WTC11 (cell line): Measurements from ENCODE around the gene FHIT. TPM values are rescaled to one million over a fixed set of nuclear protein-coding genes. Genes with fewer than 3 reads are reported as not detected.

Source experiments
- ATAC-seq: fragments of 200-7000 bp; cut with Tn5 transposase; 2 replicates; pipeline ENCODE4 v1.10.0; 2021; ENCODE audit warnings: mild to moderate bottlenecking, moderate library complexity
- CTCF ChIA-PET: fragments of 300-600 bp; sonication (Branson Sonifier 250); formaldehyde crosslinking; loops from one replicate; lab custom pipeline; 2021; ENCODE audit warnings: antibody characterized with exemption; lab: Charles Lee
- POLR2A ChIA-PET: fragments of 350-600 bp; sonication (Branson Sonifier 250); formaldehyde crosslinking; loops from one replicate; lab custom pipeline; 2021; ENCODE audit warnings: antibody characterized with exemption; lab: Charles Lee
- DNase-seq: peaks from one replicate; pipeline ENCODE4 v3.0.0; 2021; ENCODE audit warnings: low spot score
- H3K27ac Mint-ChIP-seq: 2 replicates; pipeline ENCODE4 v1.8.0; 2021; ENCODE audit warnings: mixed read lengths
- H3K27me3 Mint-ChIP-seq: 2 replicates; pipeline ENCODE4 v1.8.0; 2021; ENCODE audit warnings: low read depth, mild to moderate bottlenecking, moderate library complexity, mixed read lengths
- H3K36me3 Mint-ChIP-seq: 2 replicates; pipeline ENCODE4 v1.8.0; 2021; ENCODE audit warnings: mixed read lengths
- H3K4me1 Mint-ChIP-seq: 2 replicates; pipeline ENCODE4 v1.8.0; 2022; ENCODE audit warnings: mixed read lengths
- H3K4me3 Mint-ChIP-seq: 2 replicates; pipeline ENCODE4 v1.8.0; 2021; ENCODE audit warnings: mild to moderate bottlenecking, moderate library complexity, mixed read lengths
- H3K9me3 Mint-ChIP-seq: 2 replicates; pipeline ENCODE4 v1.8.0; 2021; ENCODE audit warnings: mixed read lengths
- AFF4 ChIP-seq: sonication (generic); formaldehyde crosslinking; IDR thresholded peaks from 2 replicates; pipeline ENCODE4 v1.8.1; 2023; ENCODE audit warnings: mild to moderate bottlenecking, missing genetic modification reagents, borderline replicate concordance
- ARID4B ChIP-seq: sonication (generic); formaldehyde crosslinking; IDR thresholded peaks from 2 replicates; pipeline ENCODE4 v1.8.0; 2023; ENCODE audit warnings: missing genetic modification reagents, mild to moderate bottlenecking, borderline replicate concordance
- CREB1 ChIP-seq: sonication (generic); formaldehyde crosslinking; IDR thresholded peaks from 2 replicates; pipeline ENCODE4 v1.8.0; 2023; ENCODE audit warnings: mild to moderate bottlenecking, missing genetic modification reagents
- ESRRA ChIP-seq: sonication (generic); formaldehyde crosslinking; IDR thresholded peaks from 2 replicates; pipeline ENCODE4 v1.8.1; 2022; ENCODE audit warnings: mild to moderate bottlenecking, missing genetic modification reagents, borderline replicate concordance
- FOXP4 ChIP-seq: sonication (generic); formaldehyde crosslinking; IDR thresholded peaks from 2 replicates; pipeline ENCODE4 v1.8.0; 2022; ENCODE audit warnings: mild to moderate bottlenecking, missing genetic modification reagents
- HMGA2 ChIP-seq: fragments of 250-450 bp; sonication (Bioruptor Pico); IDR thresholded peaks from 2 replicates; pipeline ENCODE4 v1.4.0; 2021; ENCODE audit warnings: mild to moderate bottlenecking, moderate library complexity
- IRF2 ChIP-seq: sonication (generic); formaldehyde crosslinking; IDR thresholded peaks from 2 replicates; pipeline ENCODE4 v1.8.0; 2022; ENCODE audit warnings: low read depth, missing genetic modification reagents, borderline replicate concordance
- JAZF1 ChIP-seq: fragments of 250-450 bp; sonication (Bioruptor Pico); IDR thresholded peaks from 2 replicates; pipeline ENCODE4 v1.9.0; 2021; ENCODE audit warnings: moderate library complexity, mild to moderate bottlenecking, inconsistent platforms
- JUN ChIP-seq: sonication (generic); formaldehyde crosslinking; IDR thresholded peaks from 2 replicates; pipeline ENCODE4 v1.8.0; 2023; ENCODE audit warnings: mild to moderate bottlenecking, missing genetic modification reagents
- KAT7 ChIP-seq: sonication (generic); formaldehyde crosslinking; IDR thresholded peaks from 2 replicates; pipeline ENCODE4 v1.8.1; 2023; ENCODE audit warnings: missing genetic modification reagents, mild to moderate bottlenecking, borderline replicate concordance
- MLX ChIP-seq: sonication (generic); formaldehyde crosslinking; IDR thresholded peaks from 2 replicates; pipeline ENCODE4 v1.8.1; 2023; ENCODE audit warnings: mild to moderate bottlenecking, missing genetic modification reagents, moderate library complexity
- MXD4 ChIP-seq: fragments of 250-450 bp; sonication (Bioruptor Pico); IDR thresholded peaks from 2 replicates; pipeline ENCODE4 v1.8.0; 2021; ENCODE audit warnings: mild to moderate bottlenecking, moderate library complexity, borderline replicate concordance
- MYBL2 ChIP-seq: sonication (generic); formaldehyde crosslinking; IDR thresholded peaks from 2 replicates; pipeline ENCODE4 v1.8.1; 2023; ENCODE audit warnings: mild to moderate bottlenecking, moderate library complexity, missing genetic modification reagents
- NFATC4 ChIP-seq: fragments of 250-450 bp; sonication (Bioruptor Pico); IDR thresholded peaks from 2 replicates; pipeline ENCODE4 v1.9.0; 2021; ENCODE audit warnings: mild to moderate bottlenecking
- NR2C2 ChIP-seq: sonication (generic); formaldehyde crosslinking; IDR thresholded peaks from 2 replicates; pipeline ENCODE4 v1.8.0; 2022; ENCODE audit warnings: mild to moderate bottlenecking, missing genetic modification reagents
- RORB ChIP-seq: fragments of 250-450 bp; sonication (Bioruptor Pico); IDR thresholded peaks from 2 replicates; pipeline ENCODE4 v1.9.0; 2021; ENCODE audit warnings: mild to moderate bottlenecking
- SMAD3 ChIP-seq: sonication (generic); formaldehyde crosslinking; IDR thresholded peaks from 2 replicates; pipeline ENCODE4 v1.8.0; 2022; ENCODE audit warnings: missing genetic modification reagents, mild to moderate bottlenecking, borderline replicate concordance
- TEAD1 ChIP-seq: sonication (generic); formaldehyde crosslinking; IDR thresholded peaks from 2 replicates; pipeline ENCODE4 v1.8.0; 2022; ENCODE audit warnings: mild to moderate bottlenecking, missing genetic modification reagents
- ZMAT4 ChIP-seq: fragments of 250-450 bp; sonication (Bioruptor Pico); IDR thresholded peaks from 2 replicates; pipeline ENCODE4 v1.9.0; 2021; ENCODE audit warnings: mild to moderate bottlenecking
- ZNF281 ChIP-seq: sonication (generic); formaldehyde crosslinking; IDR thresholded peaks from 2 replicates; pipeline ENCODE4 v1.8.0; 2023; ENCODE audit warnings: mild to moderate bottlenecking, missing genetic modification reagents
- ZNF396 ChIP-seq: fragments of 250-450 bp; sonication (Bioruptor Pico); IDR thresholded peaks from 2 replicates; pipeline ENCODE4 v1.8.0; 2021; ENCODE audit warnings: mild to moderate bottlenecking, moderate library complexity, borderline replicate concordance
- total RNA-seq: library from RNA; stranded (reverse); gene quantifications from 3 replicates; pipeline ENCODE4 v1.2.3, GENCODE V29; 2021
- TF ChIP-seq, protein P1 (sequence below): sonication (generic); formaldehyde crosslinking; IDR thresholded peaks from 2 replicates; pipeline ENCODE4 v1.8.1; 2022; ENCODE audit warnings: low read depth, mild to moderate bottlenecking, moderate library complexity, missing genetic modification reagents, borderline replicate concordance

The FHIT gene
- total RNA-seq, 1 experiment from 2014 or later: 2.6 TPM

DNA sequence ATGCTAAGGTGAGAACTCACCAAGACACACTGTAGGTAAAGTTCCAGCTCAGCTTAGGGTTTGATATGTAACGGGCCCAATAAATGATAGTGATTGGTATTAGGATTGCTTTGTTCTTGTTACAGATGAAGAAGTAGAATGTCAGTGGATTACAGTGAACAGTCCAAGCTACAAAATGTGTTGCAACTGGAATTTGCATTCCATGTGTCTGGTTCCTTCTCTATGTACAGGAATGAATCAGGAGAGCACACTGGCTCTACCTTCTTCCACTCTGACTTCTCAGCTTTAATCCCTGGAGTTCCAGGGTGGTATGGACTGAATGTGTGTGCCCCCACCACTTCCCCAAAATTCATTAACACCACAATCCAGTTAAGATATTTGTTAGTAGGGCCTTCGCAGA is 1471.0 kb downstream of the FHIT start (continued):
- TF ChIP-seq FOXP4 (no peak), ZMAT4 (CRISPR knock-in tag) (no peak)
- TF ChIP-seq, all 79 proteins: peak for 0

- CTCF ChIA-PET: no interaction called here
- no peak overlapping the region for H3K4me3 Mint-ChIP-seq
- no peak for TF ChIP-seq IRF2 (CRISPR knock-in tag)
- no peak for TF ChIP-seq KAT7 (CRISPR knock-in tag)
- no peak for TF ChIP-seq ARID4B (CRISPR knock-in tag)
- TF ChIP-seq JUN (CRISPR knock-in tag): no peak
- no peak for TF ChIP-seq AFF4 (CRISPR knock-in tag)
- TF ChIP-seq ESRRA (CRISPR knock-in tag): no peak
- no peak for TF ChIP-seq CREB1 (CRISPR knock-in tag)
- TF ChIP-seq MYBL2 (CRISPR knock-in tag): no peak
- TF ChIP-seq NR2C2: no peak
- TF ChIP-seq, protein P1, sequence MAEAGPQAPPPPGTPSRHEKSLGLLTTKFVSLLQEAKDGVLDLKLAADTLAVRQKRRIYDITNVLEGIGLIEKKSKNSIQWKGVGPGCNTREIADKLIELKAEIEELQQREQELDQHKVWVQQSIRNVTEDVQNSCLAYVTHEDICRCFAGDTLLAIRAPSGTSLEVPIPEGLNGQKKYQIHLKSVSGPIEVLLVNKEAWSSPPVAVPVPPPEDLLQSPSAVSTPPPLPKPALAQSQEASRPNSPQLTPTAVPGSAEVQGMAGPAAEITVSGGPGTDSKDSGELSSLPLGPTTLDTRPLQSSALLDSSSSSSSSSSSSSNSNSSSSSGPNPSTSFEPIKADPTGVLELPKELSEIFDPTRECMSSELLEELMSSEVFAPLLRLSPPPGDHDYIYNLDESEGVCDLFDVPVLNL (CRISPR knock-in tag): no peak
- TF ChIP-seq NFATC4 (CRISPR knock-in tag): no peak
- no peak for TF ChIP-seq ZNF281 (CRISPR knock-in tag)
- TF ChIP-seq TEAD1: no peak
- TF ChIP-seq JAZF1 (CRISPR knock-in tag): no peak
- no peak for TF ChIP-seq RORB (CRISPR knock-in tag)
- no peak for TF ChIP-seq MXD4 (CRISPR knock-in tag)
- no peak for TF ChIP-seq SMAD3 (CRISPR knock-in tag)
- no peak for TF ChIP-seq HMGA2
- no peak for TF ChIP-seq ZNF396
- no peak for TF ChIP-seq MLX
- no peaks in the 10 kb centered on the region for H3K36me3 Mint-ChIP-seq
- peaks cover 18% of the 10 kb centered on the region for H3K4me1 Mint-ChIP-seq
- no peak overlapping the region for H3K27ac Mint-ChIP-seq
- DNase-seq (no peak), ATAC-seq (no peak)
- H3K27me3 Mint-ChIP-seq: no peaks in the 10 kb centered on the region
- H3K9me3 Mint-ChIP-seq: peaks cover 3% of the 10 kb centered on the region; the same call in 1 of the 2 replicates
- POLR2A ChIA-PET: interaction anchor here (0.6 kb wide), 1 partner anchor 169 kb away, joined by 3 read pairs; no protein-coding TSS in a partner anchor
Observed at GRCh38 chr3:59779260-59779659, 1472.0 kb downstream of the FHIT start.
